ENCODE data around the gene ODAD2.
"Not testable (repeated sequence)": the region's sequence is repeated elsewhere in the genome, so short reads cannot be mapped to it uniquely, and the experiment has no call there.

Gene ODAD2

DNA sequence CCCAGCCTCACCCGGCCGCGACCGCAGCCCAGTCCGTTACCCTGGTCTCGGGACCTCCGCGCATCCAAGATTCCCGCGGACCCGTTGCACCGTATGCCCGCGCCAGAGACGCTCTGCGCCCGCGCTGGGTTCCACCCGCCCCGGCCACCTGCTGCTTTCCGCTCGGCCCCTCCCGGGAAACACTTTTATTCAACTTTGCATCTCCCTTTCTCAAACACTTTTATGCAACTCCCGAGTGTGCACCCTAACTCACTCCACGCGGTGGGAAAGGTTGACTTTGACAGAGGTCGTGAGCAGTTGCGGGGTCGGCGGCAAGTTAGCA is at the start of gene ODAD2:
ODAD2 (minus strand) TSS at position 126 of the 322 bp plus-strand sequence. CDS start 3,937 bp downstream, outside the sequence.
- DNase-seq (ENCODE audit: low read depth, low spot score): no peak

DNA sequence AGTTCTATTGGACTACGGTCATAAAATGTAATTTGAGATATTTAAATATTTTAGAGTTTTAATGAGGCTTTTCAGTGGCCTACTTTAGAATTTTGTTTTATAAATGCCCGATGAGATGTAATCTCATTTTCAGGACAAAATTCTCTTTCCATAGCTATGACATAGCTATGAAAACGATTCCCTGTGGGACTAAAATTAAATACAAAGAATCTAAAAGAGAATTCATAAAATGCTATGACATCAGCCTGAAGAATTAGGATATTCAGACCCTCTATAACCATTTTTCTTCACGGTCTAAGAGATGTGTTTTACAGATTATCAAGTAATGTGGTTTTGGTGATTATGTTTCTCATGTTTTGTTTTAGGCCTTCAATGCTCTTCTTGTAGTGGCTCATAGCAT is 48.2 kb upstream of the ODAD2 start:
- DNase-seq (ENCODE audit: low read depth, low spot score): no peak

DNA sequence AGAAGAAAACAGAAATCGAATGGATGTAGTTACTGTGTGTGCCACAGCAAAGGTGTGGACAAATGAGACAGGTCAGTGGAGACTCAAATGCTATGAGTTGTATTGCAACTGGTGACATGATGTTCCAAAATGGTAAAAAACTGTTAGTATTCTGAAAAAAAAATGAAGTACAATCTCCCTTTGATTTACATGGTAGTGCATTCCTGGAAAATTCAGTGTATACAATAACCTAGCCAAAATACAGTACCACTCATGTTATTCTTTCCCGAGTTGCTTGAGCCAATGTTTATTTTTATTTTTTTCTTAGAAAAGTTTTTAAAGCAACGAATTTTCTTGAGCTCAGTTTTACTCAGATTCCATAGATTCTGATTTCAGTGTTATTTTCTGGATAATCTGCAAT is 47.7 kb upstream of the ODAD2 start:
- no peak for DNase-seq (ENCODE audit: low read depth, low spot score)

GRCh38 chr10:28043941-28044340 is 45.1 kb upstream of the ODAD2 start:
- no peak for DNase-seq (ENCODE audit: low read depth, low spot score)

GRCh38 chr10:28036587-28036986 is 37.7 kb upstream of the ODAD2 start:
- DNase-seq (ENCODE audit: low read depth, low spot score): no peak

DNA sequence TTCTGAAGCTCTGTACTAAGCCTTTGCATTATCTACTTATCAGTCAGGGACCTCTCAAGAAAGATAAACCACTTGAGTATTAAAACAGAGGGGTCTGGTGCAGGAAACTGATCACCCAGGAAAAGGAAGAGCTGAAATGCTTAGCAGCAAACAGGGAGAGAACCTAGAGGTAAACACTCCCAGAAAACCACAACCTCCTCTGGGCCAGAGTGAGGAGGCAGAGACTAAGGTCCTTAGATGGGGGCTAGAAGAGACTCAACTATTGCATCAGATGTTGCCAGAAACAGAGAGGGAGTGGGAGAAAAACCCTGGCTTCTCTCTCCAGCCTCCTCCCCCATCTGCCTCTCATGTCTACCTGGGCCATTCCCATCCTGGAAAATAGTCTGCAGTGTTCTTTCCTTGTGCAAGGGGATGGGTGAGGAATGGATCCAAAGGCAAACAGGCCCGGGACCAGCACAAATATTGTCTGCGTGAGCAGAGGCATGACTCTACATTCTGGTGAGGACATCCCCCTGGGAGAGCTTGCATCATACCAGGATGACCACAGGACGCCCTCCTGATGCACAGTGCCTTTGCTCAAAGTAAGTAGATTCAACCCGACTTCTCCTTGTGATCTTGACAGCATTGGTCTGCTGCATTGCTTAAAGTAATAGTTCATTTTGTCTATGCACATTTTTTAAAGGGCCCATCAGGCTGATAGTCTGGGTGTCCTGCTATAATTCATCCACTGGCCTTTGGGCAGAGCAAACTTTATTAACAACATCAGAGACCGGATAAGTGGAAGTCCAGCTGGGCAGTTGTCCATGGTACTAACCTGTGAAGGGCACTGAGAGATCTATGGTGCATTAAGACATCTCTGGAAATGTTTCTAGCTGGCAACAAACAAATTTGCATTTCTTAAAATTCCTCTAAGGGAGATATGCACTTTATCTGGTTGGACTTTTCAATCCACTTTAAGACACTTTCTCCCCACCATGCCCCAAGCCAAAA is 22.4 kb upstream of the ODAD2 start:
- DNase-seq (ENCODE audit: low read depth, low spot score): no peak

GRCh38 chr10:28020080-28020860 is 21.4 kb upstream of the ODAD2 start:
- no peak for DNase-seq (ENCODE audit: low read depth, low spot score)

DNA sequence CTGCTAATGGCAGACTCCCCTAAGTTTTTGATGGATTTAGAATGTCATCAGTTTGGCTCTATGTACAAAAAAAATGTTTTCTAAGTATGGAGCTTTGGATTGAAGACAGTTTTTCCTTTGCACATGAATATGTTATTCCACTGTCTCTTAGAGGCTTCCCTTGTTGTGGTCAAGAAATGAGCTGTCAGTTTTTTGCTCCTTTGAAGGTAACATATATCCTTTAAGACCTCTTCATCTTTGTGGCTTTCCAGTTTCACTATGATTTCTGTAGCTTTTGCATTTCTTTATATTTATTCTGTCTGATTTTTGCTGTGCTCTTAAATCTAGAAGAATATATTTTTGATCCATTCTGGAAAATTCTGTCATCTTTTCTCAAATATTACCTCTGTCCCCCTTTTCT is 15.8 kb upstream of the ODAD2 start:
- DNase-seq (ENCODE audit: low read depth, low spot score): no peak

GRCh38 chr10:28012990-28013515 is 14.2 kb upstream of the ODAD2 start:
- DNase-seq (ENCODE audit: low read depth, low spot score): no peak

GRCh38 chr10:28010821-28011220 is 11.9 kb upstream of the ODAD2 start:
- DNase-seq (ENCODE audit: low read depth, low spot score): no peak

GRCh38 chr10:28008054-28008453 is 9.2 kb upstream of the ODAD2 start:
- DNase-seq (ENCODE audit: low read depth, low spot score): no peak

- DNase-seq (ENCODE audit: low read depth, low spot score): no peak
Observed at GRCh38 chr10:28001353-28001752, 2.5 kb upstream of the ODAD2 start.

- no peak for DNase-seq (ENCODE audit: low read depth, low spot score)
Observed at GRCh38 chr10:27998178-27998953, 513 bp downstream of the ODAD2 start.

DNA sequence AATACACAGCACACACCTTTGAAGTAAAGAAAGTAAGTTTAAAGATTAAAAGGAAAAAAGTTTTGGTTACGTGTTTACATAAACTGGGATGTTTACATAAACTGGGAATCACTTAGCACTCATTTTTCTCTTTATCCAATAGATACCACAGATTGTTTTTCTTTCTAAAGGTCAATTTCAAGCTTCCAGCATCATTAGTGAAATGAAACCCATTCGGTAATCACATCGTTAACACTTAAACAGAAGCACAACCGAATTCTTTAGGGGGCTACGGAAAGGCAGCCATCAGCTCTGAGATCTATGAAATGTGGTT is 1.1 kb downstream of the ODAD2 start:
- DNase-seq (ENCODE audit: low read depth, low spot score): no peak

GRCh38 chr10:27995311-27995710 is 3.6 kb downstream of the ODAD2 start:
- DNase-seq (ENCODE audit: low read depth, low spot score): no peak

DNA sequence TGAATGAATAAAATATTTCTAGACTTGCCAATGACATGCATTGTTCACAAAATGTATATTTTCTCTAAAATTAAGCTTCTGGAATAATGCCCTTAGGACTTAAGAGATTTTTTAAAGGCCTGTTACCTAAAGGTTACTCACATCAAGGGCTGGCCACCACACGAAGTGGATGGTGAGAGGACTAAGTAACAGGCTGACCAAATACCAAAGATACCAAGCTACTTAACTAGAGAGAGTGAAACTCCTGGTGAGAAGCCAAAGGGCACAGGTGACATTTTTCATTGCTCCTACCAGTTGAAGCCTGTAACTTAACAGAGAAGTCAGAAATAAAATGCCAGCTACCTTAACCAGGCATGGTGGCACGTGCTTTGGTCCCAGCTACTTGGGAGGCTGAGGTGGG is 9.5 kb downstream of the ODAD2 start:
- DNase-seq (ENCODE audit: low read depth, low spot score): not testable (repeated sequence)

DNA sequence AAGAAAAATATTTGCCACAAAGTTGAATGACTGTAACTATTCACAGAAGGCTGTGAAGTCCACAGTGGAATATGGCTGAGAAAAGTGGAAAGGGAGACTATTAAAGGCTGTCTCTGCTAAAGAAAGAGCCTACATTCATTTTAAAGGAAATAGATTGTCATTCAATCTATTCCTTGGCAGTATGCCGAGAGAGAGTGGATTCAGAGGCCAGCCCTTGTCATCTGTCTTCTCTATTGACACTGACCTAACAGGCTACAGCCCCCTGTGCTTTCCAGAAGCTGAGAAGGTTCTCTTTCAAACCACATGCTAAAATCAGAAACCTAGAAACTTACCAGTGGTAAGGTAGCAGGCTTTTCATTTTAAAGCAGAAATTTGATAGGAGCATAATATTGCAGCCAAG is 12.1 kb downstream of the ODAD2 start:
- no peak for DNase-seq (ENCODE audit: low read depth, low spot score)

DNA sequence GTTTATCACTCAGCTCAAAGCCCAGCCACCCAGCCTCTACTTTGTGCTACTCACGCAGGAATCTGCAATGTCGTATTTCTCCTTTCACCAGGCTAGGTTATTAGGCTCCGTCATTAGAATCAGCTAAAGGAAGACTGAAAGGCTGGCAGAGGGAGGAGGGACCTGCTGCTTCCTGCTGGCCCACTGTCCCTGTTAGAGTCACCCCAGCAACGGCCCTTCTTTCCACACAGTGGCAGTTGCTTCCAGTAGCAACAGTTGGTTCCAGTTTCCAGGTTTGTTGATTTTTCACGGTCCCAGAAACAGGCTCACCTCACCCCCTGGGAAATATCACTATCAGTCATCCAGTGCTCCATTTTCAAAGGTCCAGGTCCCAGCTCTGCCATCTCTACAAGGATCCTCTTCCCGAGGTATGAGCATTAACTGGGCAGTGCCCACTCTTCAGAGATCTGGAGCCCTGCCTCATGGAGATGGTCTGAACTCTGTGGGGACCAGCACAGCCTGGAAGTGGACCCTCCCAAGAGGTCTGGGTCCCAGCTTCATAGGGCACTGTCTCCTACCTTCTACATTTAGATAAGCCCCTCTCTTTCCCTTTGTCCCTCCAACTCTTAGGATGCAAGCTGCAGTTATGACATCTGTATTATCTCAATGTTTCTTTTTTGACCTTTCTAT is 15.9 kb downstream of the ODAD2 start:
- no peak for DNase-seq (ENCODE audit: low read depth, low spot score)

DNA sequence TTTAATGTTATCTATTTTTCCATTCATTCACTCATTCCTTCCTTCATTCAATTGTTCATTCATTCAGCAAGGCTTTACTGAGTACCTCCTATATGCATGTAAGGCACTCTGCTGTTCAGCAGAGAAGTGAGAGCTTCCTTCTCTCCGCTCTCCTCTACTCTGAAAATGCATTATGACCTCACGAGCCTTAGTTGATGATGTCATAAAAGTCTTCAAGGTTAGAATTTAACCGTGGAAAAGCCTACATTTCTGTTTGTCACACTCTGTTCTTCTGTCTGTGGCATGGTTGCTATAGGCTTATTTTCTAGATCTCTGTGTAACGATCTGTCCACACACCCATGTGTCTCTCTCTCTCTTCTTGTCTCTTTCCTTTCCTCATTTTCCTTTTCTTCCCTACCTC is 17.1 kb downstream of the ODAD2 start:
- DNase-seq (ENCODE audit: low read depth, low spot score): no peak

- not testable (repeated sequence) for DNase-seq (ENCODE audit: low read depth, low spot score)
Observed at GRCh38 chr10:27970795-27971194, 28.1 kb downstream of the ODAD2 start.

DNA sequence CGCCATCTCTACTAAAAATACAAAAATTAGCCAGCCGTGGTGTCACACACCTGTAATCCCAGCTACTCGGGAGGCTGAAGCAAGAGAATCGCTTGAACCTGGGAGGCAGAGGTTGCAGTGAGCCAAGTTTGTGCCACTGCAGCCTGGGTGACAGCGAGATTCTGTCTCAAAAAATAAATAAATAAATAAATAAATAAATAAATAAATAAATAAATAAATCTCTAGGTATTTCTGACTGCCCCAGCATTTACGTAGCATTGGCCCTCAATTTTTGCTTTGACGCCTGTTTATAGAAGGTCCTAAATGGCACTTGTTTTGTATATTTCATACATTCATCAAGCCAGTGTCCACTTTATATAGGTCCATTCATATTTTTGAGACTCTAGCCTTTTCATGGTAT is 28.9 kb downstream of the ODAD2 start:
- not testable (repeated sequence) for DNase-seq (ENCODE audit: low read depth, low spot score)

Measured in activated naive CD8-positive, alpha-beta T cell treated with anti-CD3 and anti-CD28 coated beads, Interleukin-2, amount 50 U/mL, for 16 hours (primary cell).